HEK293 (cell line): ENCODE results near the gene GALNT15.

ENCODE experiments used
- CTCF ChIA-PET: fragments of 350-600 bp; formaldehyde crosslinking; extraction: SDS; loops from one replicate; lab custom pipeline; 2021; ENCODE audit warnings: antibody characterized with exemption; lab: Yijun Ruan, JAX
- POLR2A ChIA-PET: fragments of 300-600 bp; formaldehyde crosslinking; extraction: SDS; loops from one replicate; lab custom pipeline; 2020; ENCODE audit warnings: antibody characterized with exemption, inconsistent platforms; lab: Yijun Ruan, JAX
- H3K27ac ChIP-seq: fragments of 200-500 bp; sonication (Bioruptor generic); 2 replicates; pipeline ENCODE4 v1.5.1; 2014; ENCODE audit warnings: low read depth, low read length, control low read depth, inconsistent platforms; ENCODE audit errors: extremely low read depth
- H3K36me3 ChIP-seq, 2 experiments: fragments of 200-500 bp in 1 of 2; sonication (Bioruptor generic) in 1 of 2; 1 replicate in 1 of 2; 2 replicates in 1 of 2; pipeline ENCODE4 v1.5.1; 2014 to 2017; ENCODE audit warnings: inconsistent platforms in 2 of 2, low read length in 2 of 2; ENCODE audit not compliant: control insufficient read depth in 2 of 2, insufficient read depth in 1 of 2
- H3K4me1 ChIP-seq: fragments of 200-500 bp; sonication (Bioruptor generic); 2 replicates; pipeline ENCODE4 v1.5.1; 2014; ENCODE audit warnings: mild to moderate bottlenecking, low read length, inconsistent platforms; ENCODE audit not compliant: control insufficient read depth, insufficient read depth
- H3K4me3 ChIP-seq: 2 replicates; pipeline ENCODE4 v1.5.1; 2011; ENCODE audit warnings: low read depth, mild to moderate bottlenecking, control low read depth, low read length, moderate library complexity
- H3K9me3 ChIP-seq: fragments of 200-500 bp; sonication (Bioruptor generic); 2 replicates; pipeline ENCODE4 v1.5.1; 2014; ENCODE audit warnings: low read depth, low read length, inconsistent platforms; ENCODE audit not compliant: control insufficient read depth, insufficient read depth
- EGR2 ChIP-seq: fragments of 450-650 bp; formaldehyde crosslinking; IDR thresholded peaks from 2 replicates; pipeline ENCODE4 v1.5.1; 2016; ENCODE audit warnings: low read depth, missing biosample characterization, missing genetic modification characterization
- MZF1 ChIP-seq: fragments of 450-650 bp; formaldehyde crosslinking; IDR thresholded peaks from 2 replicates; pipeline ENCODE4 v1.5.1; 2017; ENCODE audit warnings: missing biosample characterization, missing genetic modification characterization, borderline replicate concordance
- ZFP69B ChIP-seq: fragments of 450-650 bp; formaldehyde crosslinking; IDR thresholded peaks from 2 replicates; pipeline ENCODE4 v1.5.1; 2016; ENCODE audit warnings: missing biosample characterization, missing genetic modification characterization
- ZNF16 ChIP-seq: fragments of 450-650 bp; formaldehyde crosslinking; IDR thresholded peaks from 2 replicates; pipeline ENCODE4 v1.5.1; 2016; ENCODE audit warnings: low read depth, missing biosample characterization, missing genetic modification characterization
- ZNF311 ChIP-seq: fragments of 450-650 bp; formaldehyde crosslinking; IDR thresholded peaks from 2 replicates; pipeline ENCODE4 v1.5.1; 2017; ENCODE audit warnings: missing biosample characterization, missing genetic modification characterization, borderline replicate concordance
- ZNF335 ChIP-seq: fragments of 450-650 bp; formaldehyde crosslinking; conservative IDR thresholded peaks from 2 replicates; pipeline ENCODE4 v1.5.1; 2016; ENCODE audit warnings: missing biosample characterization, missing genetic modification characterization
- ZNF366 ChIP-seq: fragments of 450-650 bp; formaldehyde crosslinking; conservative IDR thresholded peaks from 2 replicates; pipeline ENCODE4 v1.5.1; 2016; ENCODE audit warnings: missing biosample characterization, missing genetic modification characterization
- ZNF791 ChIP-seq: fragments of 450-650 bp; formaldehyde crosslinking; IDR thresholded peaks from 2 replicates; pipeline ENCODE4 v1.5.1; 2016; ENCODE audit warnings: missing biosample characterization, missing genetic modification characterization
- ZNF843 ChIP-seq: fragments of 450-650 bp; formaldehyde crosslinking; IDR thresholded peaks from 2 replicates; pipeline ENCODE4 v1.5.1; 2016; ENCODE audit warnings: missing biosample characterization, missing genetic modification characterization
- ZSCAN30 ChIP-seq: fragments of 450-650 bp; IDR thresholded peaks from 2 replicates; pipeline ENCODE4 v1.5.1; 2018; ENCODE audit warnings: missing biosample characterization, mild to moderate bottlenecking, missing genetic modification characterization, moderate library complexity
- TF ChIP-seq, protein P1 (sequence below): fragments of 450-650 bp; formaldehyde crosslinking; IDR thresholded peaks from 2 replicates; pipeline ENCODE4 v1.5.1; 2016; ENCODE audit warnings: missing biosample characterization, missing genetic modification characterization
- TF ChIP-seq, protein P2 (sequence below): fragments of 450-650 bp; formaldehyde crosslinking; IDR thresholded peaks from 2 replicates; pipeline ENCODE4 v1.5.1; 2016; ENCODE audit warnings: missing biosample characterization, missing genetic modification characterization
- TF ChIP-seq, protein P3 (sequence below): fragments of 450-650 bp; formaldehyde crosslinking; IDR thresholded peaks from 2 replicates; pipeline ENCODE4 v1.5.1; 2016; ENCODE audit warnings: missing biosample characterization, missing genetic modification characterization
- TF ChIP-seq, protein P4 (sequence below): fragments of 450-650 bp; formaldehyde crosslinking; IDR thresholded peaks from 2 replicates; pipeline ENCODE4 v1.5.1; 2017; ENCODE audit warnings: missing biosample characterization, missing genetic modification characterization
- TF ChIP-seq, protein P5 (sequence below): sonication (generic); formaldehyde crosslinking; IDR thresholded peaks from 2 replicates; pipeline ENCODE4 v1.8.1; 2022; ENCODE audit warnings: mild to moderate bottlenecking, moderate library complexity, missing genetic modification reagents
- TF ChIP-seq, protein P6 (sequence below): fragments of 450-650 bp; formaldehyde crosslinking; IDR thresholded peaks from 2 replicates; pipeline ENCODE4 v1.5.1; 2016; ENCODE audit warnings: missing biosample characterization, missing genetic modification characterization, borderline replicate concordance

Gene GALNT15

DNA sequence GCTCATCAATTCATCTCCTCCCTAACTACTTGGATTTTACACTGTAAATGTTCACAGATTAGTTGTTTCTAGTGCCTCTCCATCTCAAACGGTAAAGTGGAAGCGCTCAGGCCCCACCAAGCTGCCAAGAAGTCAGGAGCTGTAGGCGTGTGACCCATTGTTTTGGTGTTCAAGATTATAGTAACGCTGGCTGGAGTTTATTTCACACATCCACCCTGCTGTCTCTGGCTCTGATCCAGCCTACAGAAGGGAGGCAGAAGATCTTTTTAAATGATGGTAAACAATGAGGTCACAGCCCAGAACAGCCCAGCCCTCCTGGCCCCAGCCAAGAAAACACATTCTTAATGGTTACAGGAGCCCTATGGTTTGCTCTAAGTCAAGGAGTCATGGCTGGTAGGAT is 25.7 kb upstream of the GALNT15 start (continued):
- TF ChIP-seq, protein P1, sequence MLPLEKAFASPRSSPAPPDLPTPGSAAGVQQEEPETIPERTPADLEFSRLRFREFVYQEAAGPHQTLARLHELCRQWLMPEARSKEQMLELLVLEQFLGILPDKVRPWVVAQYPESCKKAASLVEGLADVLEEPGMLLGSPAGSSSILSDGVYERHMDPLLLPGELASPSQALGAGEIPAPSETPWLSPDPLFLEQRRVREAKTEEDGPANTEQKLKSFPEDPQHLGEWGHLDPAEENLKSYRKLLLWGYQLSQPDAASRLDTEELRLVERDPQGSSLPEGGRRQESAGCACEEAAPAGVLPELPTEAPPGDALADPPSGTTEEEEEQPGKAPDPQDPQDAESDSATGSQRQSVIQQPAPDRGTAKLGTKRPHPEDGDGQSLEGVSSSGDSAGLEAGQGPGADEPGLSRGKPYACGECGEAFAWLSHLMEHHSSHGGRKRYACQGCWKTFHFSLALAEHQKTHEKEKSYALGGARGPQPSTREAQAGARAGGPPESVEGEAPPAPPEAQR (tag by site-specific recombination) = no peak
- TF ChIP-seq ZSCAN30 (tag by site-specific recombination) (peak; percentile 79; the same call in 1 of the 2 replicates), ZNF366 (tag by site-specific recombination) (peak; percentile 70), EGR2 (tag by site-specific recombination) (0 out of 2 replicates have a peak, but pooled peaks have one; percentile 25), ZNF843 (peak; percentile 80), ZNF335 (tag by site-specific recombination) (0 out of 2 replicates have a peak, but pooled peaks have one; percentile 19), ZNF16 (tag by site-specific recombination) (no peak), ZFP69B (peak; percentile 63), MZF1 (tag by site-specific recombination) (no peak)
- TF ChIP-seq, protein P2, sequence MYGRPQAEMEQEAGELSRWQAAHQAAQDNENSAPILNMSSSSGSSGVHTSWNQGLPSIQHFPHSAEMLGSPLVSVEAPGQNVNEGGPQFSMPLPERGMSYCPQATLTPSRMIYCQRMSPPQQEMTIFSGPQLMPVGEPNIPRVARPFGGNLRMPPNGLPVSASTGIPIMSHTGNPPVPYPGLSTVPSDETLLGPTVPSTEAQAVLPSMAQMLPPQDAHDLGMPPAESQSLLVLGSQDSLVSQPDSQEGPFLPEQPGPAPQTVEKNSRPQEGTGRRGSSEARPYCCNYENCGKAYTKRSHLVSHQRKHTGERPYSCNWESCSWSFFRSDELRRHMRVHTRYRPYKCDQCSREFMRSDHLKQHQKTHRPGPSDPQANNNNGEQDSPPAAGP (tag by site-specific recombination) = 0 out of 2 replicates have a peak, but pooled peaks have one; percentile 45
- TF ChIP-seq, protein P3, sequence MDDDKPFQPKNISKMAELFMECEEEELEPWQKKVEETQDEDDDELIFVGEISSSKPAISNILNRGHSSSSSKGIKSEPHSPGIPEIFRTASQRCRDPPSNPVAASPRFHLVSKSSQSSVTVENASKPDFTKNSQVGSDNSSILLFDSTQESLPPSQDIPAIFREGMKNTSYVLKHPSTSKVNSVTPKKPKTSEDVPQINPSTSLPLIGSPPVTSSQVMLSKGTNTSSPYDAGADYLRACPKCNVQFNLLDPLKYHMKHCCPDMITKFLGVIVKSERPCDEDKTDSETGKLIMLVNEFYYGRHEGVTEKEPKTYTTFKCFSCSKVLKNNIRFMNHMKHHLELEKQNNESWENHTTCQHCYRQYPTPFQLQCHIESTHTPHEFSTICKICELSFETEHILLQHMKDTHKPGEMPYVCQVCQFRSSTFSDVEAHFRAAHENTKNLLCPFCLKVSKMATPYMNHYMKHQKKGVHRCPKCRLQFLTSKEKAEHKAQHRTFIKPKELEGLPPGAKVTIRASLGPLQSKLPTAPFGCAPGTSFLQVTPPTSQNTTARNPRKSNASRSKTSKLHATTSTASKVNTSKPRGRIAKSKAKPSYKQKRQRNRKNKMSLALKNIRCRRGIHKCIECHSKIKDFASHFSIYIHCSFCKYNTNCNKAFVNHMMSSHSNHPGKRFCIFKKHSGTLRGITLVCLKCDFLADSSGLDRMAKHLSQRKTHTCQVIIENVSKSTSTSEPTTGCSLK = no peak
- TF ChIP-seq, protein P4, sequence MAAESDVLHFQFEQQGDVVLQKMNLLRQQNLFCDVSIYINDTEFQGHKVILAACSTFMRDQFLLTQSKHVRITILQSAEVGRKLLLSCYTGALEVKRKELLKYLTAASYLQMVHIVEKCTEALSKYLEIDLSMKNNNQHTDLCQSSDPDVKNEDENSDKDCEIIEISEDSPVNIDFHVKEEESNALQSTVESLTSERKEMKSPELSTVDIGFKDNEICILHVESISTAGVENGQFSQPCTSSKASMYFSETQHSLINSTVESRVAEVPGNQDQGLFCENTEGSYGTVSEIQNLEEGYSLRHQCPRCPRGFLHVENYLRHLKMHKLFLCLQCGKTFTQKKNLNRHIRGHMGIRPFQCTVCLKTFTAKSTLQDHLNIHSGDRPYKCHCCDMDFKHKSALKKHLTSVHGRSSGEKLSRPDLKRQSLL = no peak

DNA sequence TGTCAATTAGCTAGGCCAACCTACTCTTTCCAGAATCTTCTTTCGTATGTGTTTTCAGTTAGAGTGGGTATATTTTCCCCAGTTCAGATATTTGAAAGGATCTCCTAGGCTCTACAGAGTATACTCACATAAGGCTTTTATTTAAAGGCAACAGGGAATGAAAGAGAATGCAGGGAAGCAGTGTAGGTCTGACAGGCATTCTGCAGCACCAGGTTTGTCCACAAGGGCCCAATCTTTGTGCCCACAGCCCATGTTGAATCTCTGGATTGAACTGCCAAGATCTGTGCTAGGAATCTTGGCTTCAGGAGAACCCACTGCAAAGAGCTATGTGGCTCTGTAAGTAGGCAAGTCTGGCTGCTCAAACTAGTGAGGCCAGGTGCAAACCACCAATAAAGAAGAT is 24.2 kb upstream of the GALNT15 start:
- CTCF ChIA-PET = interaction anchor here (0.6 kb wide), 1 partner anchor 1359 kb away, joined by 3 read pairs; no protein-coding TSS in a partner anchor

More for the DNA sequence above, 24.2 kb upstream of the GALNT15 start:
- POLR2A ChIA-PET = no interaction called here
- no peak overlapping the region for H3K27ac ChIP-seq
- H3K9me3 ChIP-seq = no peaks in the 10 kb centered on the region
- peaks cover 11% of the 10 kb centered on the region for H3K4me1 ChIP-seq
- no peak overlapping the region for H3K4me3 ChIP-seq
- no peaks in the 10 kb centered on the region for H3K36me3 ChIP-seq
- TF ChIP-seq ZNF366 (tag by site-specific recombination) (no peak), ZNF311 (tag by site-specific recombination) (no peak), ZNF791 (tag by site-specific recombination) (no peak)
- TF ChIP-seq, protein P1 (tag by site-specific recombination) = no peak
- TF ChIP-seq, protein P5, sequence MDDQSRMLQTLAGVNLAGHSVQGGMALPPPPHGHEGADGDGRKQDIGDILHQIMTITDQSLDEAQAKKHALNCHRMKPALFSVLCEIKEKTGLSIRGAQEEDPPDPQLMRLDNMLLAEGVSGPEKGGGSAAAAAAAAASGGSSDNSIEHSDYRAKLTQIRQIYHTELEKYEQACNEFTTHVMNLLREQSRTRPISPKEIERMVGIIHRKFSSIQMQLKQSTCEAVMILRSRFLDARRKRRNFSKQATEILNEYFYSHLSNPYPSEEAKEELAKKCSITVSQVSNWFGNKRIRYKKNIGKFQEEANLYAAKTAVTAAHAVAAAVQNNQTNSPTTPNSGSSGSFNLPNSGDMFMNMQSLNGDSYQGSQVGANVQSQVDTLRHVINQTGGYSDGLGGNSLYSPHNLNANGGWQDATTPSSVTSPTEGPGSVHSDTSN = no peak
- TF ChIP-seq, protein P6, sequence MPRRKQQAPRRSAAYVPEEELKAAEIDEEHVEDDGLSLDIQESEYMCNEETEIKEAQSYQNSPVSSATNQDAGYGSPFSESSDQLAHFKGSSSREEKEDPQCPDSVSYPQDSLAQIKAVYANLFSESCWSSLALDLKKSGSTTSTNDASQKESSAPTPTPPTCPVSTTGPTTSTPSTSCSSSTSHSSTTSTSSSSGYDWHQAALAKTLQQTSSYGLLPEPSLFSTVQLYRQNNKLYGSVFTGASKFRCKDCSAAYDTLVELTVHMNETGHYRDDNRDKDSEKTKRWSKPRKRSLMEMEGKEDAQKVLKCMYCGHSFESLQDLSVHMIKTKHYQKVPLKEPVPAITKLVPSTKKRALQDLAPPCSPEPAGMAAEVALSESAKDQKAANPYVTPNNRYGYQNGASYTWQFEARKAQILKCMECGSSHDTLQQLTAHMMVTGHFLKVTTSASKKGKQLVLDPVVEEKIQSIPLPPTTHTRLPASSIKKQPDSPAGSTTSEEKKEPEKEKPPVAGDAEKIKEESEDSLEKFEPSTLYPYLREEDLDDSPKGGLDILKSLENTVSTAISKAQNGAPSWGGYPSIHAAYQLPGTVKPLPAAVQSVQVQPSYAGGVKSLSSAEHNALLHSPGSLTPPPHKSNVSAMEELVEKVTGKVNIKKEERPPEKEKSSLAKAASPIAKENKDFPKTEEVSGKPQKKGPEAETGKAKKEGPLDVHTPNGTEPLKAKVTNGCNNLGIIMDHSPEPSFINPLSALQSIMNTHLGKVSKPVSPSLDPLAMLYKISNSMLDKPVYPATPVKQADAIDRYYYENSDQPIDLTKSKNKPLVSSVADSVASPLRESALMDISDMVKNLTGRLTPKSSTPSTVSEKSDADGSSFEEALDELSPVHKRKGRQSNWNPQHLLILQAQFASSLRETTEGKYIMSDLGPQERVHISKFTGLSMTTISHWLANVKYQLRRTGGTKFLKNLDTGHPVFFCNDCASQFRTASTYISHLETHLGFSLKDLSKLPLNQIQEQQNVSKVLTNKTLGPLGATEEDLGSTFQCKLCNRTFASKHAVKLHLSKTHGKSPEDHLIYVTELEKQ (tag by site-specific recombination) = no peak
